HepG2 (cell line): Measurements from ENCODE around the gene PIP5KL1. TPM values are rescaled to one million over a fixed set of nuclear protein-coding genes. Genes with fewer than 3 reads are reported as not detected.

Experiments used
- IRF1 ChIP-seq: sonication (generic); formaldehyde crosslinking; IDR thresholded peaks from 2 replicates; pipeline ENCODE4 v1.4.0; 2020; ENCODE audit warnings: low read depth, mild to moderate bottlenecking, missing genetic modification reagents
- ZBTB14 ChIP-seq: sonication (generic); formaldehyde crosslinking; IDR thresholded peaks from 2 replicates; pipeline ENCODE4 v1.4.0; 2020; ENCODE audit warnings: missing genetic modification reagents
- ZNF142 ChIP-seq: sonication (generic); formaldehyde crosslinking; IDR thresholded peaks from 2 replicates; pipeline ENCODE4 v1.4.0; 2020; ENCODE audit warnings: missing genetic modification reagents
- ZNF256 ChIP-seq: sonication (generic); formaldehyde crosslinking; conservative IDR thresholded peaks from 2 replicates; pipeline ENCODE4 v1.4.0; 2020; ENCODE audit warnings: missing genetic modification reagents
- polyA plus RNA-seq, 8 experiments: library from polyadenylated mRNA; depleted of rRNA in 3 of 8; stranded (reverse) in 7 of 8; unstranded in 1 of 8; fragments of >200 nt; fragmentation: Illumina TruSeq in 4 of 8; extraction: Trizol in 4 of 8; gene quantifications; 2 replicates each; pipeline versions ENCODE4 v1.2.1 to v1.2.3, GENCODE V29; 2011 to 2016; ENCODE audit warnings: low read depth in 4 of 8, missing spikeins in 1 of 8, mixed read lengths in 1 of 8; ENCODE audit not compliant: insufficient read depth in 1 of 8
- total RNA-seq, 5 experiments: library from RNA; depleted of rRNA; stranded (reverse); fragments of >200 nt; fragmentation: Illumina TruSeq; extraction: Trizol; gene quantifications; 2 replicates each; pipeline ENCODE4 v1.2.3, GENCODE V29; 2016; ENCODE audit warnings: low read depth in 1 of 5

The PIP5KL1 gene
- total and polyA plus RNA-seq, 2 of the 13 experiments (the other 11 are each of a cell fraction or from before 2014, with no cell fraction given): 0.20 to 0.49 TPM

GRCh38 chr9:127961155-127961490 lies 30.5 kb upstream of the PIP5KL1 start (continued):
- no peak for TF ChIP-seq ZNF142 (CRISPR knock-in tag)
- no peak for TF ChIP-seq ZNF256
- TF ChIP-seq IRF1 (CRISPR knock-in tag): no peak
- TF ChIP-seq ZBTB14 (CRISPR knock-in tag): no peak
